IgD-negative memory B cell (primary cell): Measurements from ENCODE around the gene DENND1A. TPM values are rescaled to one million over a fixed set of nuclear protein-coding genes. Genes with fewer than 3 reads are reported as not detected.
"Not testable (repeated sequence)": the region's sequence is repeated elsewhere in the genome, so short reads cannot be mapped to it uniquely, and the experiment has no call there.

Source experiments
- H3K27ac Mint-ChIP-seq, 3 donors: one replicate each; pipeline ENCODE4 v1.8.0; 2020 to 2022; ENCODE audit warnings: mild to moderate bottlenecking in 3 of 3, mixed read lengths in 3 of 3, moderate library complexity in 1 of 3
- H3K27me3 Mint-ChIP-seq: one replicate; pipeline ENCODE4 v1.8.0; 2021; ENCODE audit warnings: mixed read lengths
- H3K36me3 Mint-ChIP-seq: one replicate; pipeline ENCODE4 v1.8.0; 2020; ENCODE audit warnings: mild to moderate bottlenecking, mixed read lengths
- H3K4me1 Mint-ChIP-seq, 3 donors: one replicate each; pipeline ENCODE4 v1.8.0; 2020 to 2022; ENCODE audit warnings: mixed read lengths in 3 of 3, mild to moderate bottlenecking in 1 of 3
- H3K4me3 Mint-ChIP-seq, 4 donors: one replicate each; pipeline ENCODE4 v1.8.0; 2020 to 2022; ENCODE audit warnings: mild to moderate bottlenecking in 4 of 4, mixed read lengths in 4 of 4, moderate library complexity in 3 of 4
- H3K9me3 Mint-ChIP-seq, 3 donors: one replicate each; pipeline ENCODE4 v1.8.0; 2020 to 2021; ENCODE audit warnings: mixed read lengths in 3 of 3, mild to moderate bottlenecking in 1 of 3
- polyA plus RNA-seq: library from polyadenylated mRNA; unstranded; fragments of 300-500 nt; fragmentation: Illumina TruSeq; gene quantifications from one replicate; pipeline ENCODE4 v1.2.3, GENCODE V29; 2021

The DENND1A gene
- polyA plus RNA-seq, 1 donor from 2014 or later: 6.4 TPM

- peaks cover 4% of the 10 kb centered on the region for H3K36me3 Mint-ChIP-seq
- H3K27me3 Mint-ChIP-seq: no peaks in the 10 kb centered on the region
- H3K4me1 Mint-ChIP-seq: peaks cover 16 to 21% (median 18%) of the 10 kb centered on the region in 3 donors
- no peak overlapping the region for H3K27ac Mint-ChIP-seq
- H3K4me3 Mint-ChIP-seq: no peak overlapping the region
- H3K9me3 Mint-ChIP-seq: no peaks in the 10 kb centered on the region
These were observed 183.2 kb downstream of the DENND1A start for GRCh38 chr9:123746765-123747164.

- no peaks in the 10 kb centered on the region for H3K9me3 Mint-ChIP-seq
- no peak overlapping the region for H3K27ac Mint-ChIP-seq
- H3K4me1 Mint-ChIP-seq: peaks cover 18 to 27% (median 19%) of the 10 kb centered on the region in 3 donors
- peaks cover 2% of the 10 kb centered on the region for H3K36me3 Mint-ChIP-seq
- no peaks in the 10 kb centered on the region for H3K27me3 Mint-ChIP-seq
- no peak overlapping the region for H3K4me3 Mint-ChIP-seq
These were observed 184.0 kb downstream of the DENND1A start for GRCh38 chr9:123745933-123746332.

- peaks cover 19 to 26% (median 20%) of the 10 kb centered on the region in 3 donors for H3K4me1 Mint-ChIP-seq
These were observed 184.5 kb downstream of the DENND1A start for GRCh38 chr9:123745451-123745850.

GRCh38 chr9:123743737-123744136, 186.2 kb downstream of the DENND1A start:
- no peaks in the 10 kb centered on the region for H3K9me3 Mint-ChIP-seq
- peaks cover 6% of the 10 kb centered on the region for H3K36me3 Mint-ChIP-seq
- no peaks in the 10 kb centered on the region for H3K27me3 Mint-ChIP-seq
- H3K4me3 Mint-ChIP-seq: no peak overlapping the region
- H3K4me1 Mint-ChIP-seq: peaks cover 4 to 10% (median 9%) of the 10 kb centered on the region in 3 donors
- H3K27ac Mint-ChIP-seq: no peak overlapping the region

More at GRCh38 chr9:123745451-123745850, 184.5 kb downstream of the DENND1A start:
- Mint-ChIP-seq H3K36me3 (peaks cover 3% of the 10 kb centered on the region), H3K27me3 (no peaks in the 10 kb centered on the region), H3K4me3 (no peak overlapping the region), H3K27ac (no peak overlapping the region), H3K9me3 (no peaks in the 10 kb centered on the region)

GRCh38 chr9:123742009-123742767, 187.7 kb downstream of the DENND1A start:
- H3K4me3 Mint-ChIP-seq: no peak overlapping the region
- H3K27ac Mint-ChIP-seq: no peak overlapping the region
- H3K27me3 Mint-ChIP-seq: no peaks in the 10 kb centered on the region
- H3K9me3 Mint-ChIP-seq: no peaks in the 10 kb centered on the region
- H3K4me1 Mint-ChIP-seq: peaks cover 4 to 9% (median 7%) of the 10 kb centered on the region in 3 donors
- H3K36me3 Mint-ChIP-seq: peaks cover 8% of the 10 kb centered on the region

GRCh38 chr9:123741214-123741613, 188.7 kb downstream of the DENND1A start:
- H3K4me1 Mint-ChIP-seq: peaks cover 4 to 9% (median 7%) of the 10 kb centered on the region in 3 donors
- no peak overlapping the region for H3K4me3 Mint-ChIP-seq
- peaks cover 8% of the 10 kb centered on the region for H3K36me3 Mint-ChIP-seq
- no peaks in the 10 kb centered on the region for H3K27me3 Mint-ChIP-seq
- no peaks in the 10 kb centered on the region for H3K9me3 Mint-ChIP-seq
- no peak overlapping the region for H3K27ac Mint-ChIP-seq

- Mint-ChIP-seq H3K27ac (no peak overlapping the region), H3K4me3 (no peak overlapping the region), H3K4me1 (peaks cover 4 to 9% (median 7%) of the 10 kb centered on the region in 3 donors), H3K27me3 (no peaks in the 10 kb centered on the region), H3K9me3 (no peaks in the 10 kb centered on the region), H3K36me3 (peaks cover 8% of the 10 kb centered on the region)
These were observed 190.0 kb downstream of the DENND1A start for GRCh38 chr9:123739902-123740301.

DNA sequence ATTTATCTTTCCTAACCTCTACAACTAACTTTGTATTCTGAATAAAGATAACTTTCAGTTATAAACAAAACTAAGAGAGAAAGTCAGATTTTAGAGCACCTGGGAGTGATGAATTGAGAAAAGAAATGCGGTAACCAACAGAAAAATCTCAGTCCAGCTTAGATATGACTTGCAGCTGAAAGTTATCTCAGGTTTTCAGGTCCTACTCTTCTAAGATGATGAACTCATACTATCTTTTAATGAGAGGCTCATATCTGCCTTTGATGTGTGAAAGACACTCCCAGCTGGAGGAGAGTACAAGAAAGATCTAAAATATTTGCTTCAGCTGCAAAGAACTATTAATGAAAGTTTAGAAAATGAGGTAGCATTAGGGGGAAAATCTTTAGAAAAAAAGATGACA, 190.5 kb downstream of the DENND1A start:
- no peak overlapping the region for H3K27ac Mint-ChIP-seq
- peaks cover 4 to 11% (median 8%) of the 10 kb centered on the region in 3 donors for H3K4me1 Mint-ChIP-seq
- peaks cover 8% of the 10 kb centered on the region for H3K36me3 Mint-ChIP-seq
- H3K27me3 Mint-ChIP-seq: no peaks in the 10 kb centered on the region
- no peak overlapping the region for H3K4me3 Mint-ChIP-seq
- H3K9me3 Mint-ChIP-seq: no peaks in the 10 kb centered on the region

- H3K27ac Mint-ChIP-seq: no peak overlapping the region
- no peaks in the 10 kb centered on the region for H3K27me3 Mint-ChIP-seq
- H3K4me3 Mint-ChIP-seq: no peak overlapping the region
- H3K4me1 Mint-ChIP-seq: peaks cover 4 to 16% (median 15%) of the 10 kb centered on the region in 3 donors
- peaks cover 8% of the 10 kb centered on the region for H3K36me3 Mint-ChIP-seq
- no peaks in the 10 kb centered on the region for H3K9me3 Mint-ChIP-seq
These were observed 191.3 kb downstream of the DENND1A start for GRCh38 chr9:123738648-123739047.

DNA sequence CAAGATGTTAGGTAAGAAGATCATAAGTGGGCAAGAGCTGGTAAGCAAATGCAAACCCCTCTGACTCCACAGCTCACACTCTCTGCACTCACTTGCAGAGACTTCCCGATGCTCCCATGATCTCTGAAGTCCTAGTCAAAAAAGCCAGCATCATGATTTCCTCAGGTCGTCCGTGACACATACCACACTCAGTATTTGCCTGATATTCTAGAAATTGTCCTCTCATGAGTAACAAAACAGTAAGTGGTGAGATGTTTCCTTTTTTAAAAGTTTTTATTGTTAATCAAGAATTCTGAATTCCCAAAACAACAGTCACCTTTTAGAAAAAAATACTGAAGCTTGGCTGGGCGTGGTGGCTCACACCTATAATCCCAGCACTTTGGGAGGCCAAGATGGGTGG, 194.6 kb downstream of the DENND1A start:
- H3K36me3 Mint-ChIP-seq: peaks cover 8% of the 10 kb centered on the region
- no peaks in the 10 kb centered on the region for H3K9me3 Mint-ChIP-seq

DNA sequence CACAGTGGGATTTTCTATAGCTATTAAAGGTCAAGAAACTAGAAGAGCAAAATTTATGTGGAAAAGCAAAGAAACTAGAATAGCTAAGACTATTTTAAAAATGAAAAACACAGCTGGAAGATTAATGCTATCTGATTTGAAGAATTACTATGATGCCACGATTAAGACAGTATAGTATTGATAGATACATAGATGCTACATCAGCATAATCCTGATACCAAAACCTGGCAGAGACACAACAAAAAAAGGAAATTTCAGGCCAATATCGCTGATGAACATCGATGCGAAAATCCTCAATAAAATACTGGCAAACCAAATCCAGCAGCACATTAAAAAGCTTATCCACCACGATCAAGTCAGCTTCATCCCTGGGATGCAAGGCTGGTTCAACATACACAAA, 201.4 kb downstream of the DENND1A start:
- H3K27me3 Mint-ChIP-seq, H3K4me3 Mint-ChIP-seq, H3K4me1 Mint-ChIP-seq, H3K27ac Mint-ChIP-seq, H3K9me3 Mint-ChIP-seq: not testable (repeated sequence)
- peaks cover 13% of the 10 kb centered on the region for H3K36me3 Mint-ChIP-seq

More for the DNA sequence above, 194.6 kb downstream of the DENND1A start:
- peaks cover 2 to 12% (median 9%) of the 10 kb centered on the region in 3 donors for H3K4me1 Mint-ChIP-seq
- no peak overlapping the region for H3K4me3 Mint-ChIP-seq
- H3K27ac Mint-ChIP-seq: no peak overlapping the region
- no peaks in the 10 kb centered on the region for H3K27me3 Mint-ChIP-seq

DNA sequence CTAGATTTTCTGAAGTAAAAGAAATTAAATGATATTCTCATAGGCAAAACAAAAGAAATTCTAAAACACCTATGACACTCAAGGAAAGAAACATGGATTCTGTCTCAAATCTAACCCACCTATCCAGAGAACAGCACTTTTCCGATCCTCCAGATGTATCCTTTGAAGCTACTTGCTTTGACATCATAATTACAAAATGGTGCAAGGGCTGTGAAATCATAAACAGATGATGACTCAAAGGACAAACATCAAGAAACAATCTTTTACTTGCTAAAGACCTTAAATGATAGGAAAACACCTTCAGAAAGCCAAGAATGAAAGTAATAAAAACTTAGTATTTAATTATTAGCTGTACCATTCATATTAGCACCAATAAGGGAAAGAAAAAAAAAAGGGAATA, 202.6 kb downstream of the DENND1A start:
- Mint-ChIP-seq H3K4me3 (no peak overlapping the region), H3K36me3 (peaks cover 15% of the 10 kb centered on the region), H3K27ac (no peak overlapping the region), H3K27me3 (no peaks in the 10 kb centered on the region), H3K9me3 (peaks cover 0 to 9% (median 6%) of the 10 kb centered on the region in 3 donors), H3K4me1 (peaks cover 2 to 3% (median 3%) of the 10 kb centered on the region in 3 donors)

GRCh38 chr9:123725389-123725788, 204.5 kb downstream of the DENND1A start:
- Mint-ChIP-seq H3K9me3 (peaks cover 7 to 24% (median 18%) of the 10 kb centered on the region in 3 donors), H3K27me3 (no peaks in the 10 kb centered on the region), H3K4me3 (no peak overlapping the region), H3K27ac (no peak overlapping the region), H3K36me3 (peaks cover 20% of the 10 kb centered on the region), H3K4me1 (peaks cover 0 to 3% (median 2%) of the 10 kb centered on the region in 3 donors)

DNA sequence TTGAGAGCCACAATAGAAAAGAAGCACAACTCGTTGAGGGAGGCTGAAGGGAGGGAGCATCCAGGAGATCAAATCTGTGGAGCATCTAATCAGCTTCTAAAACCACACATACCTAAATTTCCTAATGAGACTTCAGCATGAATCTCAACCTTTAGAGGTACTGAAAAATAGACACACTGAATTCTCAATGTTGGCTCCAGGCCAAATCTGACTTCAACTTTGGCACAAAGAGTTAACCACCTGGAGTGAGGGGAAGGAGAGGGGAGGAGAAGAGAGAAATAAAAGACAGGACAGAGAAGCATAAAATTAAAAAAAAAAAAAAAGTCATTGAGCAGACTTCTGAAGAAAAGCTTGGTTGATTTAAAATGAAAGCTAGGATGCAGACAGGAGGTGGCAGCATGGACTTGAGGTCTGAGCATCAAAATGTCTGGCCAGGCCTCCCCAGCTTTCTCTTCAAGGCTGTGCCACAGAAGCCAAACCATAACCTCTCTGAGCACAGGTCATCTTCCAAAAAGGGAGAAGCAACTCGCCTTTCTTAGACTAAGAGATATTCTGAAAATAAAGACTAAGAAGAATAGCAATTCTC, 205.6 kb downstream of the DENND1A start:
- no peaks in the 10 kb centered on the region for H3K27me3 Mint-ChIP-seq
- H3K36me3 Mint-ChIP-seq: peaks cover 17% of the 10 kb centered on the region
- H3K9me3 Mint-ChIP-seq: peaks cover 7 to 28% (median 18%) of the 10 kb centered on the region in 3 donors
- peaks cover 0 to 2% (median 2%) of the 10 kb centered on the region in 3 donors for H3K4me1 Mint-ChIP-seq
- peak overlapping the region in 1 of 3 donors; percentile 16 for H3K27ac Mint-ChIP-seq
- no peak overlapping the region for H3K4me3 Mint-ChIP-seq

DNA sequence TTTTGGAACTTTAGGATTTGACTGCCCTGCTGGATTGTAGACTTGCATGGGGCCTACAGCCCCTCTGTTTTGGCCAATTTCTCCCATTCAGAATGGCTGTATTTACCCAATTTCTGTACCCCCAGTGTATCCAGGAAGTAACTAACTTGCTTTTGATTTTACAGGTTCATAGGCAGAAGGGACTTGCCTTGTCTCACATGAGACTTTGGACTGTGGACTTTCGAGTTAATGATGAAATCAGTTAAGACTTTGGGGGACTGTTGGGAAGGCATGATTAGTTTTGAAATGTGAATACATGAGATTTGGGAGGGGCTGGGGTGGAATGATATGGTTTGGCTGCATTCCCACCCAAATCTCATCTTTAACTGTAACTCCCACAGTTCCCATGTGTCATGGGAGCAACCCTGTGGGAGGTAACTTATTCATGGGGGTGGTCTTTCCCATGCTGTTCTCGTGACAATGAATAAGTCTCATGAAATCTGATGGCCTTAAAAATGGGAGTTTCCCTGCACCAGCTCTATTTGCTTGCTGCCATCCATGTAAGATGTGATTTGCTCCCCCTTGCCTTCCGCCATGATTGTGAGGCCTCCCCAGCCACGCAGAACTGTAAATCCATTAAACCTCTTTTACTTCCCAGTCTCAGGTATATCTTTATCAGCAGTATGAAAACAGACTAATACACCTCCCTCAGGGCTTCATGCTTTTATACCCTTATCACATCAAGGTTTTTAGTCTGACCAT, 206.6 kb downstream of the DENND1A start:
- peaks cover 7 to 28% (median 20%) of the 10 kb centered on the region in 3 donors for H3K9me3 Mint-ChIP-seq

More for the DNA sequence above, 206.6 kb downstream of the DENND1A start:
- H3K27ac Mint-ChIP-seq: no peak overlapping the region
- H3K4me1 Mint-ChIP-seq: peaks cover 0 to 2% (median 0%) of the 10 kb centered on the region in 3 donors
- H3K27me3 Mint-ChIP-seq: no peaks in the 10 kb centered on the region
- H3K4me3 Mint-ChIP-seq: no peak overlapping the region
- peaks cover 17% of the 10 kb centered on the region for H3K36me3 Mint-ChIP-seq
